ENCODE results near the gene BICC1.

The BICC1 gene

DNA sequence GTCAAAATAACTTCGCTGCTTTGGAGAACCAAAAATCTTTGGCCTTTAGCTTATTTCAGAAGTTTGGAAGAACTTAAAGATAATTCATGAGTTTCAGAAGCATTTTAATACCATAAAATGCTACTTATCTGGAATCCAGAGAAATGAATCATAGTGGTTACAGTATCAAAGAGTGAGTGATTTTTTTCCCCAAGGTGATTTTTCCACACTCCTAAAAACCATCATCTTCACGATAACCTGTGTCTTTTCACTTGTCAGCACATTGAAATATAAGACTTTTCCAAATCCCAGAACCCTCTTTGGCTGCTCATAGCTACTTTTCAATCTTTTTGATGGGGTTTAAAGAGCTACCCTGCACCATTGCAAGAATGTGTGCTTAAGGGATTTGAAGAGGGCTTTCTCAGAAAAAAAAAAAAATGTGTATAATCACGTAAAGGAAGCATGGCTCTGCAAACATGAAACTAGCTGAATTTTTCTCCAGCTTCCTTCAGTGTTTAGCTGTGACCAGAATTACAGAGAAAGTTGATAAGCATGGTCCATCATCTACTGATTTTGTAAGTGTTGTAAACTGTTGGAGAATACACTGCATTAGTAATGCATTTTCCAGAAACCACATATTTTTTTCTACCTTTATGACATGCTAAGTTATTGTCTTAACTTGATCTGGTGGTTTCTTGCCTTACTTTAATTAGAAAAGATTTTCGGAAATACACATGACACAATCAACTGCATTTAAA lies 134.9 kb downstream of the BICC1 start:
- no peak for DNase-seq (ENCODE audit: low spot score)

DNA sequence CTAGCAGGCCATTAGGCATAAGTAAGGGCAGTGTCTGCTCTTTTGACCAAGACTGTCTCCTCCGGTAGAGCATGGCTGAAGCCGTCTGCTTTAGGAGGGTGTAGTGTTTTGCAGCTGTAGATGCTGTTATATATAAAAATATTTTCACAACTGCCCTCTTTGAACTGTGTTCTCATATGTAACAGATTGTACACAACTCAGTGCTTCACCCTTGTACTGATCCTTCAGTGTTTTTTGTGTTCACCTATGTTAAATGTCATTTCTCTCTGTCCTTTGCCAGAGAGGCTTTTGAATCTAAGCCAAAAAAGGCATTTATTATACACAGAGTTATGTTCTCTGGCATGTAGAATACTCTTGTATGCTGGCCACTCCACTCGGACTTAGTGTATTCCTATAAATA lies 135.5 kb downstream of the BICC1 start:
- DNase-seq (ENCODE audit: low spot score), result no peak

DNA sequence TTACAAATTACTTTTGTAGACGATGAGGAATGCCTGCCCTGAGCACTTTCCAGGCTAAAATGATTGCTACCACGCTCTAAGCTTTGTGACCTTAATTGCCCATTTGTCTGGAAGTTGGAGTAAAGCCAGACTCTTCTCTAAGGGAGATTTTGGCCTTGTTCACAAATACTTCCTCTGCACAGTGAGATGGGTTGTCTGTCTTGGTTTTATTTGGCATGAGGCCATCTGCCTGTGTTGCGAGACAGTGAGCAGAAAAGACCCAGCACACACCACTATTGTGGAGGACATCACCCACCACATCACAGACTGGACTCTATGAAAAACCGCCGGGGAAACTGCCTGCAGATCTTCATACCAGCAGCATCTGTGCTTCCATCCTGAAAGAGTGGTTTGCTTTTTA lies 138.4 kb downstream of the BICC1 start:
- peak; percentile 9 for DNase-seq (ENCODE audit: low spot score)

DNA sequence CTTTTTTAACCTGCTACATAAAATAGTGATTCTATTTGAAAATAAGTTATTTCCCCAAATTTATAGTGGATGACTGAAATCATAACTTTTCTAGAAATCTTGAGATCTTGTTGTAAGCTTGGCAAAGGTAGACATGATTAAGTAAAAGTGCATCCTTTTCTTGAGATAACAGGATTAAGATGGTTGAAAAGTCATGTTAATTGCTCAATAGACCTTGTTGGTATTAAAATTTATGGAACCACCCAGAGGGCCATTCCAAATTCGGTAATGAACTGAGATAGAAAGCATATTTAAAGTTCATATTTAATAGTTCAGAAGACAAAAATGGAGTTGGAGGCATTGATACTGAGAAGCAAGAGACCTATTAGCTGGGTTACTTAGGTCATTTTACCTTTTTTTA lies 139.1 kb downstream of the BICC1 start:
- DNase-seq (ENCODE audit: low spot score), result no peak

DNA sequence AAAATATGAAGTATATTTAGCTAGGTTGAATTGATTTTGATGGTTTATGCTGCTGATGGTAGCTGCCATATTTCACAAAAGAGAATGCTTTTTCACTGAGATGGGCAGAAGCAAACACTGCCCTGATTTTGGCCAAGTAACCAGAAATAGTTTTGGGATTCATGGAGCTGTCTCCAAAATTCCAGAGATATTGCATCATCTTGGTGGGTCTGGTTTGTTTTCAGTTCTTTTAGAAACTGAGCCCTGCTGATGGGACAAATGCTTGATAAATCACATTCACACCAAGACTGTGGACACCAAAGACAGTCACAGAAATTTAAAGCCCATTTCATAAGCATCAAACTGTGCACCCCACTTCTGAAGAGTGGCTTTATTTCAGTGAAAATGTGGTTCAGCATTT lies 140.5 kb downstream of the BICC1 start:
- no peak for DNase-seq (ENCODE audit: low spot score)

DNA sequence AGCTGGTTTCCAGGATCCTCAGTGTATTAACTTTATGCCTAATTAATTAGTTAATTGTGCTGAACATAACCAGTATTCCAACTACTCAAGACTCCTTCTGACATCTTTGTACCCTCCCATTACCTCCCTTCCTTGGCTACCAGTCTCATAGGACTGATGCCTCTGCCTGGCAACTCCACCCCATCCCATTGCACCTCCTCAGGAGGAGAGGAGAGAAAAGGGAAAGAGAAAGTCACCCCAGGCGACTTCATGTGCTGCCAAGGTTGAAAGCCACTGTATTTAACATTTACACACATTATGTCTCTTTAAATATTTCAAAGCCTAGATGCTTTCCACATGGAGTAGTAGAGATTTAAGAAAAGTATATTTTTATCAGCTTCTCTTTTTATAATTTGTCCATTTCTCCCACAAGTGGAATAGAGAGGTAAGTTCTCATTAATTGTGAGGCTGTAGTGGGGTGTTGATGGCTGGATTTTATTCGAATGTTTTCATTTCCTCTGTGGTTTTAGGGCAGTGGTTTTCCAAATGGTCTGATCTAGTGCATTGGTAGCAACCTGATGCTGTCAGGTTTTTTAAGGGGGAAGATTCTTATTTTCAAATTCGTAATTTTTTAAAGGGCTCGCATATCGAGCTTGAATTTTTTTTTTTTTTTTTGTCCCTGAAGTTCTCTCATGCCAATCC lies 148.0 kb downstream of the BICC1 start:
- DNase-seq (ENCODE audit: low spot score), result no peak

DNA sequence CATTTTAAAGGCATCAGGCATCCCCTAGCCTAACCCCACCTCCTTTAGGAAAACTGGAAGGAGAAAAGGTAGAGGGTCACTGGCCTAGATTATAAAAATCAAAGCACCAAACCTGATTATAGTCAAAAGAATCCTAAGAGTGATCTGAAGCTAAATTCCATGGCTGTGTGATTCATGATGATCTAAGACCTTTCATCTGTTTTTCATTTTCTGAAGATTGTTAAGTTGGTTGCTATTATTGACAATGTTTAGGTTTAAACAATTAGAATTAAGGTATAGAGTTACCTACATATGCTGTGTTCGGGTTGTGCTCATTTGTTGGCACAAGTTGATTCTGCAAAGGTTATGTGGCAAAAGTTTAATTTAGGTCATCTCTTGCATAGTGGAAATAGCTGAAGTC lies 148.7 kb downstream of the BICC1 start:
- no peak for DNase-seq (ENCODE audit: low spot score)

DNA sequence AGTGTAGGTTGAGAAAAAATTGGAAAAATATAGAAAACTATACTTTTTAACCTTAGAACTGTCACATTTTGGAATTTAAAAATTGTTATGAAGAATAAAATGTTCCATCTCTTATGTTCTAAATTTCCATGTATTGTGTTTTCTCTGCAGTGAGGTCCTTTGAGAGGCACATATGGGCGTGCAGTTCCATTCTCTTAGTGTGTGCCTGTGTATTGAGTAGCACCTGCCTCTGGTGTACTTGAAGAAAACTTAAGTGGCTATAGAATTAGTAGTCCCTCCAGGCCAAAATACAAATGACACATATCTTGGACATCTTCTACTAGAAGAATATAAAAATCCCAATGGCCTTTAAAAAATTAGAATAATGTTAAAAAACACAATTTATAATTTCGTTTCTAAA lies 149.2 kb downstream of the BICC1 start:
- DNase-seq (ENCODE audit: low spot score), result no peak

DNA sequence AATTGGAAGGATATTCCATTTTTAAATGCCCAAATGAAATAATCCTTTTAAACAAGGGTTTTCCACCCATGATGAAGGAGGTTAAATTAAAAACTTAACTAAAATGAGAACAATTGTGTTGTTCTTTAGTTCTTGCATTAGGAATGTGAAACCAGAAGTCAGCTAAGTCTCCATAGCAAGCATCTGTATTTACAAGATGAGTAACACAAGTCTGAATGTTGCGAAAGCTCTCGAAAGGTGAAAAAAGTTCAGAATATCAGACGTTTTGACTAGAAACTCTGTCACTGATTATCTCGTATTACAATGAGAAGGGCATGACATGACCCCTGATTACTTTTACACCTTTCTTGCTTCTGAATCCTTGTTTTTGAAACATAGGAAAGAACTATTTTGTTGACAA lies 149.6 kb downstream of the BICC1 start:
- DNase-seq (ENCODE audit: low spot score), result no peak

DNA sequence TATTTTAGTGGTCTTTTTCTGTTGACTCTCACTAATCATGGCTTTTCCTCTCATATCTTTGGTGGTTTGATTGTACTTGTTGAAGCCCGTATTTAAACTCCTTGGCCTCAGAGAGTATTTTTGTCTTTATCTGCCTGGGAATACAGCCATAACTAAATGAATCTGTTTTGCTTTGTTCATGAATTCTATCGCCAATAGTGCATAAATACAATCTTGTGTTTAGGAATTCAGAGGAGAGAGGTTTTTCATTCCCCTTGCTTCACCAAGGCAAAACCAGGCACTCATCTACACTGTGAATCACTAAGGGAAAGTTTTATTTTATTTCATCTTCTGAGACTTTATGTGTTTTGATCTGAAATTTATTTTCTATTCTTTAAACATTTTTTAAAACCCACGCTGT lies 152.7 kb downstream of the BICC1 start:
- no peak for DNase-seq (ENCODE audit: low spot score)

DNA sequence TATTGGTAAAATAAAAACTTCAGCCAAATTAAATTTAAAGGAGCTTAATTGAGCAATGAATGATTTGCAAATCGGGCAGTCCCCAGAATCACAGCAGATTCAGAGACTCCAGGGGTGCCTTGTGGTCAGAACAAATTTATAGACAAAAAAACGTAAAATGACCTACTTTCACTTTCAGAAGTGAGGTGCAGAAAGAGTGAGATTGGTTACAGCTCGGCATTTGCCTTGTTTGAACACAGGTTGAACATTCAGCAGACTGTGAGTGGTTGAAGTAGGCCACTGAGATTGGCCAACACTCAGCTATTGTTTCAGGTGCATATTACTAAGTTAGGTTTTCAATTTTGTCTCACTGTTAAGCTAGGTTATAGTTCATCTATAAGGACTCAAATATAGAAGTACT lies 153.4 kb downstream of the BICC1 start:
- no peak for DNase-seq (ENCODE audit: low spot score)

DNA sequence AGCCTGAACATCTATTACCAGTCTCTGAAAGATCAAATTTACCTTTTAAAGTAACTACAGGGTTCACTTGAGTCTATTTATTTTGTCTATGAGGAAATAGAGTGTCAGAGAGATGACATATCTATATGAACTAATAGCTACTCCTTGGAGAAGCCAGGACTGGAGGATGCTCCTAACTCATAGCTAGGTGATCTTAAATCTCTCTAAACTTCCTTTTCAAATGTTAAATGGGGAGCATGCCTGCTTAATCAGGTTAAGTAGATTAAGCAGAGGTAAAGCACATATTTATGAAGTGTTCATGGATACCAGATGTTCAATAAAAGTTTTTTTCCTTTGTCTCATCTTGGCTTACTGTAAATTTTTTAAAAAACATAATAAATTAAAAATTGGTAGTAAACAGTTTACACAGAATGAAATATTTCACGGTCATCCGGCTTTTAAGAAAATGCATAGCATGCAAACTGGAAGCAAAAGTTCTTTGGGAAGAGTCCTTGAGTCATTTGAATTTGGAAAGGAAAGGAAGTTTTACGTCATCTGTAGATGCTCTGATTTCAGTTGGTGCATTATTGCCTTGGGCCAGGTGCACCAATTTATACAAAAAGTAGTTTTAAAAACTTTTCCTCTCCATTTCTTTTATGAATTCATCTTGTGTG lies 155.1 kb downstream of the BICC1 start:
- no peak for DNase-seq (ENCODE audit: low spot score)

DNA sequence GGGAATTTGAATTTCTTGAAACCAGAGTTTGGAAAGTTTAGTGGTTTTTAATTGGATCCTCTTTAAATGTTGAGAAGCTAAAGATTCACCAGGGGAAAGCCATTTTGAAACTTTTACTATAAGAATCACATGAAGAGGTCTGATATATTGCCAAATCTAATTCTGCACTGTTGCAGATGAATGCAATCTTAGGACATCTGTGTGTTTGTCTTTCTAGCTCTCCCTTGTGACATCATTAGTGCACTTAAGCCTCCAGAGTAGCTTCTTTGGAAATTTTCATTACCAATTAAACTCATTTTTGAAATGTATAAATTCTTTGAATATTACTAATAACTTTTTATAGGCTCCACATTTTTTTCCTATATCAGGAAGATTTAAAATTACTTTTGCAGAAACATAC lies 160.2 kb downstream of the BICC1 start:
- no peak for DNase-seq (ENCODE audit: low spot score)

DNA sequence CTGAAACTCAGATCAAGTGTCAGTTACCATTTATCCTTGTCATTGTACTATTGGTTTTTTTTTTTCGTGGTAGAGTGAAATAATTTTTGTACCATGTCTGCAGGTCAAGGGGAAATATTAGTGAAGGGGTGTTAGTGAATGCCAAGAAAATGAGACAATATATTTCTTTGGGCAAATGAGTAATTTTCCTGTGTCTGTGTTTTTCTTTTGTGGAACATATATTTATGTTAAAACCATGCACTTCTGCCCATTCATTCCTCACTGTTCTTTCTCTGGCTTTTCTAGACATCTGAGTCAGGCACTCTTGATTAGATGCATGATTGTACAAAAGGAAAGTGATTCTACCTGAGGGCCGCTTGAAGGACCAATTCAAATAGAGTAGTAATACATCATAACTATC lies 161.6 kb downstream of the BICC1 start:
- DNase-seq (ENCODE audit: low spot score), result no peak

DNA sequence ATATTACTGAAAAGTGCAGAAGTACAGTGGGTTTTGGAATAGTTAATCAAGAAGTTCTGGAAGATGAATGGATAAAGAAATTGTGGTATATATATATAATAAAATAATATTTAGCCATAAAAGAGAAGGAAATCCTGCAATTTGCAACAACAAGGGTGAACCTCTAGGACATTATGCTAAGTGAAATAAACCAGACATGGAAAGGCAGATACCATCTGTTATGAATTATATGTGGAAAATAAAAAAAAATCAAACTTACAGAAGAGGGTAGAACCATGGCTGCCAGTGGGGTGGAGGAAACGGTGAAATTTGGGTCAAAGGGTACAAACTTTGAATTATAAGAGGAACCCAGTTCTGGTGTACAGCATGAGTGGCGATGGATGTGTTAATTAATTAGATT lies 162.6 kb downstream of the BICC1 start:
- DNase-seq (ENCODE audit: low spot score), result no peak

DNA sequence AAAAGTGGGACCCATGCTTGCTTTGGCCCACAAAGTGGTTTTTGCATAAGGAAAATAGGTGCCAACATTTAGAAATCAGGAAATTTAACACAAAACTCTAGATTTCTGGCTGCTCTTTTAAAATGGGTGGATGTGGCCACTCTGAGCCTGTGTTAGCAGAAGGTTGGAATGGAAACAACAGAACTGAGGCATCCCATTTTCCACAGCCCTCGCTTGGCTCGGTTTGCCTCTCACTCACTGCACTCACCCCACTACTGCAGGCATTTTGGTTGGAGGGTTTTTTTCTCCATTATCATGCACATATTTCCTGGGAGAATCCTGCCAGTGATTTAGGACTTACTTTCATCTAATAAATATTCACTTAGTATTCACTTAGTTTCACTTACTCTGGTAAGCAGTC lies 178.9 kb downstream of the BICC1 start:
- no peak for DNase-seq (ENCODE audit: low spot score)

DNA sequence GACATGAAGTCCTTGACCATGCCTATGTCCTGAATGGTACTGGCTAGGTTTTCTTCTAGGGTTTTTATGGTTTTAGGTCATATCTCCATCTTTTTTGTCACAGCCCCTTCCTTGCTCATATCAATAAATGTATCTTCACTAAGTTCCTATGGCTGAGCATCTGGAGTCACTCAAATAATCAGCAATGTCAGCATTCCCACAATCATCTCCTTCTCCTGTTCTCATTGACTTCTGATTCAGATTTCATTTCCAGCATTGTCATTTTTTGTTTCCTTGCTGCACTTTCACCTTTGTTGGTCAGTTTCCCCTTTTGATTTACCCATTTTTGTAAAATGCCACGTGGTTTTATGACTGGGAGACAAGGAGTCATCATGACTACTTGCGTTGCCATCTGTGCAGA lies 181.2 kb downstream of the BICC1 start:
- no peak for DNase-seq (ENCODE audit: low spot score)

DNA sequence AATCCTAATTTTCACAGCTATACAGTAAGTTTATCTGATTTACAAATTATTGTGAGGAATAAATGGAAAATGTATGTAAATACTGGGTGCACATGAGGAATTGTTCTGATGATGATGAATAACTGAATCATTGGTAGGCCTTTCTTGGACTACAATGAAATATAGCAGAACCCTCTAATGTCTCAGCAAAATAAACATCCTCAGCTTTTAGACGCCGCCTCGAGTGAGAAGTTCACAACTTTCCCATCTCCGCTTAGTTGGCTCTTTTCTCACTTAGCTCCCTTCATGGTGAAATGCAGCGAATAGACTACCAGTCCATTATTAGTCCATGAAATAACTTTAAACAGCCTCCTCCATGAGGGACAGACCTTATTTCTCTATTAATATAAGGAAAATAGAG lies 182.3 kb downstream of the BICC1 start:
- DNase-seq (ENCODE audit: low spot score), result no peak

DNA sequence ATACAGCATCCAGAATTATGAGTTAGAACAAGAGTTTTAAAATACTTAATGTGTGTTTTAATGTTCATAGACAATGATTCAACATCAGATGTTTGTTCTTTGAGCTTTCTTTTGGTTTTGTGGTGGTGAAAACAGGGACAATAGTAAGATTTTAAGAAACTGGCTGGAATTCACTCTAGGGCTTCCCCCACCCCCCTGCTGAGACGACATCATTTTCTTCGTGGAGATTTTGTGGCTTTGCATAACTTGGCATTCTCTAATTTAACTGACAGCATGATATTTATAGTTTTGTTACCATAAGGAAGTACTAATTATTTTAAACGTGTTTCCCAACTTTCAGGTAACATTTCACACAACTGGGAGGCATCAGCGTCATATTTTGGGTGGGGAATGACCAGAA lies 184.1 kb downstream of the BICC1 start:
- no peak for DNase-seq (ENCODE audit: low spot score)

DNA sequence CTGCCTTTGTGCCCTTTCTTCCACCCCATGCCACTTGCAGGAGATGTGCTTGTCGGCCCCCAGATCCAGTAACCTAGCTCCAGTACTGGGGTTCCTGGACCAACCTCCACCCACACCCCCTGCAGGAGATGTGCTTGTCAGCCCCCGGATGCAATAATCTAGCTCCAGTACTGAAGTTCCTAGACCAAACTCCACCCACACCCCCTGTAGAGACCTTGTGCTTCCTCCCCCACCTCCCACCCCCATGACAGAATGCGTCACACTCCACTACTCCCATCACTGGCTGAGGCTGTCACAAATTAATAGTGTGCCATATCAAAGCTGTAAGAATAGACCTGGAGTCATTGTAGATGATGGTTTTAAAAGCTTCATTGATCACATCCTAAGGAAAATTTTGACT lies 185.0 kb downstream of the BICC1 start:
- no peak for DNase-seq (ENCODE audit: low spot score)

DNA sequence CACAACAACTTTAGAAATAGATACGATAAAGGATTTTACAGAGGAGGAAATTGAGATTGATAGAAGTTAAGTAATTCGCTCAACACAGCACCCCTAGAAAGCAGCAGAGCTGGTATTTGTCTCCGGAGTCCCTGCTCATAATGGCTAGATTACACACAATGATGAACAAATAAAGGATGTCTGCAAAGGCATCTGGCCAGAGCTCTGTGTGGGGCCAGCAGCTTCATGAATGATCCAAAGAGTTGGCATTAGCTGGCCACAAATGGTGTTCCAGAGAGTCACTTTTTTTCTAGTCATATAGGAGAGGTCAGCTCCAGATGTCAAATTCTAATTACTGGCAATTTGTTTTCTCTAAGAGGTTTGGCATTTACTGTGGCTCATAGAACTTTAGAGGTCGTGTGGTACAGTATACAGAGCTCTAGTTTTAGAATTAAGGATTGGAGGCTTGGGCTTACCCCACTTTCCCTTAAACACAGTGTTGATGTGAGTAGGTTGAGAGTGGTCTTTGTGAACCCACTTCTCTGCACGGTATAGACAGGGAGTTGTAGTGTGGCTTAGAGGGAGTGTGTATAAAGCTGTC lies 186.2 kb downstream of the BICC1 start:
- DNase-seq (ENCODE audit: low spot score), result no peak

DNA sequence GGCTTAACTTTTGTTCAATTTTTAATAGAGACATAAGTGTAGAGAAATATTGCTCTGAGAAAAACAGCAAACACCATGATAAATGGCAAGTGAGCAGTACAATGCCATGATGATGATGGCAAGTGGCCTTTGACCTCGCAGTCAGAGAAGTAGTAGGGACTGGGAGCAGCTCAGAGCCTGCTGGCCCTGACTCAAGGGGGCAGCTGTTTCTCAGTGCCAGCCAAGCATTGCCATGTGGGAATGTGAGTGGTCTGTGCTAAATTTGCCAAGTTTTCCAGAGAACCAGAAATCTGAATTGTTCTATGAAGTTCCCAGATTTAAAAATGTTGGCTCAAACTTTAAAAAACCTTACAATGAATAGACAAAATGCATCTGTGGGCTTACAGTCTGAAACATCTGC lies 187.9 kb downstream of the BICC1 start:
- no peak for DNase-seq (ENCODE audit: low spot score)
